Measurements from ENCODE around the gene SIDT2. TPM values are rescaled to one million over a fixed set of nuclear protein-coding genes. Genes with fewer than 3 reads are reported as not detected.

The SIDT2 gene
- total and polyA plus RNA-seq, 2 of the 4 experiments (the other 2 are of a cell fraction), result 7.3 to 30.3 TPM

DNA sequence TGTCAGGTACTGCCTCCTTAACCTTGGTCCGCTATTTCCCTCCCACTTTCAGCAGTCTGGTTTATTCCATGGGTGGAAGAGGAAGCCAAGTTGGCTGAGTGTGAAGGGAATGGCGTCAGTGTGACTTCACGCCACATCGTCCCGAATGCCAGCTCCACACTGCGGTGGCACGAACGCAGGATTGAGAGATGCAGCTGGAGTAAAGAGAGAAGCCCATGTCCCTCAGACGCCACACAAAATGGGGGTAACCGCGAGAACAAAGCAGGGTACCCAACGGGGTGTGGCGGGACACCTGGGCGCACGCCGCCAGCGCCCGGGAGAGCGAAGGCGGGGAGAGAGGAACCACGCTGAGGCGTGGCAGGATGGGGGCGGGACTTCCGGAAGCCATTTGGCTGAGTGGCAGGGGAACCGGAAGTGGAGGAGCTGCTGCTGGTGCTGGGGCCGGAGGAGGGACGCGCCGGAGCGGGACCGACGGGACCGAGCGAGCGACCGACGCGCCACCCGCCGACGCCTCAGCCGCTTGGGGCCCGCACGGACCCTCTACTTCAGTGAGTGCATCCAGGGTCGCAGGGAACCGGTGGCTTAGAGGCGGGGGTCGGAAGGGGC is 34.6 kb upstream of the SIDT2 start, which contains the start of gene PAFAH1B2:
TSS of gene PAFAH1B2 (plus strand) at position 417 of the 606 bp plus-strand sequence. CDS start 8,161 bp downstream, outside the sequence.
- peak within 1 kb of the TSS; percentile 98 for H3K14ac ChIP-seq (replicated peaks; ENCODE audit: low read depth, low read length)
- H2AK9ac ChIP-seq (replicated peaks; ENCODE audit: low read depth, low read length, poor library complexity), result peak within 1 kb of the TSS; percentile 99
- H2BK5ac ChIP-seq (ENCODE audit: low read depth, low read length, poor library complexity, severe bottlenecking), result peak within 1 kb of the TSS; percentile 92
- CTCF ChIA-PET, result interaction anchor here (1.1 kb wide), 1 partner anchor 352 kb away, joined by 4 read pairs; the partner anchor contains the start of gene APOA5
- H4K20me1 ChIP-seq (ENCODE audit: insufficient read depth, low read length), result peaks cover 44% of the 10 kb centered on the region
- peak within 1 kb of the TSS; percentile 98 for H4K91ac ChIP-seq (ENCODE audit: insufficient read depth, low read depth, low read length)
- peaks cover 2% of the 10 kb centered on the region; the same call in 1 of the 2 replicates for H3K4me1 ChIP-seq (ENCODE audit: control insufficient read depth, insufficient read depth, low read length)
- POLR2A ChIA-PET (ENCODE audit: unreplicated experiment), result interaction anchor here (0.5 to 1.8 kb wide), 6 partner anchors 35 to 290 kb away, joined by 3 to 14 read pairs (median 4); partner anchors contain the start of gene SIDT2
- peak within 1 kb of the TSS; percentile 84 for H2AK5ac ChIP-seq (ENCODE audit: low read depth, low read length)
- H3K36me3 ChIP-seq (ENCODE audit: control insufficient read depth, insufficient read depth, low read length), result peaks cover 8% of the 10 kb centered on the region
- dilution Hi-C loops (cut with HindIII; ENCODE audit: low sequenced_read_pairs, unreplicated experiment) (no loop called here), intact Hi-C loops (cut with micrococcal nuclease) (loop anchor here (2.0 kb wide), 1 partner anchor 37 kb away; no protein-coding TSS in a partner anchor), in situ Hi-C loops (cut with MboI; ENCODE audit: low sequenced_read_pairs) (no loop called here)
- peak; percentile 87 for ATAC-seq (ENCODE audit: low read depth)
- H3K9me1 ChIP-seq (ENCODE audit: insufficient read depth, low read length), result peaks cover 4% of the 10 kb centered on the region
- peak within 1 kb of the TSS; percentile 96 for H3K9ac ChIP-seq (ENCODE audit: low read depth, low read length)
- peak; percentile 97 for TF ChIP-seq MXI1 (IDR thresholded peaks at IDR 0.05; ENCODE audit: borderline replicate concordance, low read depth, low read length)
- TF ChIP-seq MAFK (IDR thresholded peaks at IDR 0.05; ENCODE audit: low read depth, low read length), result no peak
- TF ChIP-seq RAD21 (IDR thresholded peaks at IDR 0.05; ENCODE audit: low read length), result no peak
- TF ChIP-seq MAZ (IDR thresholded peaks at IDR 0.05; ENCODE audit: borderline replicate concordance, low read depth, low read length), result peak; percentile 37; the same call in 1 of the 2 replicates
- no peak for TF ChIP-seq NFE2L2 (IDR thresholded peaks at IDR 0.05; ENCODE audit: low read depth, low read length)
- TF ChIP-seq, protein P1, sequence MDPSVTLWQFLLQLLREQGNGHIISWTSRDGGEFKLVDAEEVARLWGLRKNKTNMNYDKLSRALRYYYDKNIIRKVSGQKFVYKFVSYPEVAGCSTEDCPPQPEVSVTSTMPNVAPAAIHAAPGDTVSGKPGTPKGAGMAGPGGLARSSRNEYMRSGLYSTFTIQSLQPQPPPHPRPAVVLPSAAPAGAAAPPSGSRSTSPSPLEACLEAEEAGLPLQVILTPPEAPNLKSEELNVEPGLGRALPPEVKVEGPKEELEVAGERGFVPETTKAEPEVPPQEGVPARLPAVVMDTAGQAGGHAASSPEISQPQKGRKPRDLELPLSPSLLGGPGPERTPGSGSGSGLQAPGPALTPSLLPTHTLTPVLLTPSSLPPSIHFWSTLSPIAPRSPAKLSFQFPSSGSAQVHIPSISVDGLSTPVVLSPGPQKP (IDR thresholded peaks at IDR 0.05; ENCODE audit: borderline replicate concordance, low read depth, low read length), result peak; percentile 74; the same call in 1 of the 2 replicates
- TF ChIP-seq BHLHE40 (IDR thresholded peaks at IDR 0.05; ENCODE audit: low read depth, low read length), result 0 out of 2 replicates have a peak, but pooled peaks have one; percentile 27
- TF ChIP-seq POLR2A (IDR thresholded peaks at IDR 0.05; ENCODE audit: low read depth, low read length), result peak; percentile 87
- peak within 1 kb of the TSS; percentile 54 for H2BK20ac ChIP-seq (ENCODE audit: low read depth, low read length)
- H3K27ac ChIP-seq (ENCODE audit: insufficient read depth, low read length), result peak within 1 kb of the TSS; percentile 87
- H3K56ac ChIP-seq (ENCODE audit: extremely low read depth, insufficient read depth, low read length), result peak within 1 kb of the TSS; percentile 87
- 0% methylated on average over 16 of the region's 48 CpGs; no CpG with 5 or more reads in 1 of the 2 experiments for WGBS, 2 experiments (ENCODE audit: extremely low coverage in 2 of 2, insufficient read length in 1 of 2)
- BruUV-seq (replicated peaks), result no TSS peak
- H3K27me3 ChIP-seq (ENCODE audit: control insufficient read depth, insufficient read depth, low read length), result no peaks in the 10 kb centered on the region
- peak within 1 kb of the TSS; percentile 95 for H3K4me2 ChIP-seq (ENCODE audit: low read depth, low read length)
- peak; percentile 90 for DNase-seq
- H2BK15ac ChIP-seq (ENCODE audit: low read depth, low read length), result peak within 1 kb of the TSS; percentile 96
- H2BK120ac ChIP-seq (ENCODE audit: low read depth, low read length), result peak within 1 kb of the TSS; percentile 88
- H3K23ac ChIP-seq (ENCODE audit: low read depth, low read length), result peak within 1 kb of the TSS; percentile 84
- no peaks in the 10 kb centered on the region for H3K9me3 ChIP-seq (ENCODE audit: control insufficient read depth, insufficient read depth, low read length)
- peaks cover 0 to 28% of the 10 kb centered on the region in 2 experiments; a peak in 1 of 4 replicates for H3K79me1 ChIP-seq (ENCODE audit: low read depth in 1 of 2, low read length in 2 of 2)
- H3K18ac ChIP-seq (ENCODE audit: low read depth, low read length), result peak within 1 kb of the TSS; percentile 85
- peak within 1 kb of the TSS; percentile 100 for H2AFZ ChIP-seq (replicated peaks; ENCODE audit: low read length, poor library complexity)
- H3K4me3 ChIP-seq (ENCODE audit: insufficient read depth, low read depth, low read length), result peak within 1 kb of the TSS; percentile 73
- peak within 1 kb of the TSS; percentile 94 for H3K4ac ChIP-seq (ENCODE audit: low read depth, low read length)
- peak within 1 kb of the TSS; percentile 86 for H4K5ac ChIP-seq (ENCODE audit: low read depth, low read length)
- H4K8ac ChIP-seq (ENCODE audit: low read depth in 2 of 2, low read length in 2 of 2), result peak within 1 kb of the TSS; percentile 73 to 98
